Measurements from ENCODE around the gene SYCE1. TPM values are rescaled to one million over a fixed set of nuclear protein-coding genes. Genes with fewer than 3 reads are reported as not detected.
A peak's percentile ranks its signal among the peaks of the same experiment; 100 is the strongest.

The SYCE1 gene
- total RNA-seq = not detected
- 1 to 10 TPM in 1 of 3 donors, under 1 TPM in 2; 0.45 to 1.7 (median 0.50) TPM for polyA plus RNA-seq
- long read RNA-seq, donor 1, partial matches to known transcripts = 0 of 1 reads
- long read RNA-seq, donor 1, other reads (novel, unspliced or antisense) = 0 of 1 reads
- long read RNA-seq, donor 2, partial matches to known transcripts = 0 of 1 reads
- long read RNA-seq, donor 2, other reads (novel, unspliced or antisense) = 0 of 1 reads
- long read RNA-seq, donor 3 = 0 reads
- long read RNA-seq, donor 4 = 0 reads
- long read RNA-seq, donor 5 = 0 reads
- long read RNA-seq, donor 6 = 0 reads
- long read RNA-seq, donor 7 = 0 reads
- long read RNA-seq, donor 8 = 0 reads
- long read RNA-seq, donor 9 = 0 reads
- long read RNA-seq, donor 10 = 0 reads

DNA sequence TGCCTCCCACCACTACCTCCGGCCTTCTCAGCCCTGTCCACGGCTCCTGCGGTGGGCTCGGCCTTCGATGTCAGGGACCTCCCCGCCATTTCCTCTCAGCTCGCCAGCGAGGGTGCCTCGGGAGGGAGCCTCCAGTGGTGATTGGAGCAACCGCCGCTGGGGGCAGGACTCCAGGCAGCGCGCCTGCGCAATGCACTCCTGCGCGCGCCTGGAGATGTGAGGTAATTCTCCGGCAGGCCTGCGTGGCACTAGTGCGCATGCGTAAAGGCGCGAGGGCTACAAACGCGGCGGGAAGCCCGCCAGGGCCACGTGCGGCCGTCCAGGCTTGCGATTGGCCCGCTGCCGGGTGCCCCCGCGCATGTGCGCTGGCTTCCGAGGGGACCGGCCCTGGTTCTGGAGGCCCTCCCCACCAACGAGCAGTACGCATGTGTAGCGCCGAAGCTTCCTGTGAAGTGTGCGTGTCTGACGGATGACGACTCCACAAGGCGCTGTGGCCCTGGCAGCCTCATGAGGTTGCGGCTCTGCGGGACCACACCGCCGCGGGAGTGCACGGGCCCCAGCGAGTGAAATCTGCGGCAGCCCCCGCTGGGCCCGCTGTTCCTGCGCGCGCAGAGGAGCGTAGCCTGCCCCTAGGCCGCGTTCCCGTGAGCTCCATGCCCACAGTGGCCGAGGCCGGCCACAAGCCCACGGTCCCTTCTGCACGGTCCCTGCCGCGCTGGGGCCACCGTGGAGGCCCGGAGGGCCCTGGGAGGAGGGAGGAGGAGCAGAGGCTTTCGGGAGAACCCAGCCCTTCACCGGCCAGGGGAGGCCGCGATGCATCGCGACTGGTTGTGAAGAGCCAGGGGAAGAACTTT, at the start of gene SYCE1:
Gene SYCE1, minus strand, starts transcription at position 143 of the 854 bp plus-strand sequence. Its CDS starts 54 bp downstream, at position 89.
- Histone ChIP-seq H3K4me1 (no peaks in the 10 kb centered on the region), H3K4me3 (peak within 1 kb of the TSS in 1 of 4 donors; percentile 44), H3K27me3 (peaks cover 0 to 41% (median 9%) of the 10 kb centered on the region in 3 donors), H3K27ac (peak within 1 kb of the TSS in 1 of 5 donors; percentile 61), H3K36me3 (no peaks in the 10 kb centered on the region), H3K9me3 (peaks cover 0 to 22% (median 12%) of the 10 kb centered on the region in 4 donors)
- no peak for TF ChIP-seq POLR2AphosphoS5 (IDR thresholded peaks at IDR 0.05)
- no peak for TF ChIP-seq EP300 (IDR thresholded peaks at IDR 0.05)
- peak in 1 of 4 donors; percentile 11 for TF ChIP-seq POLR2A (IDR thresholded peaks at IDR 0.05)
- TF ChIP-seq, protein P1, sequence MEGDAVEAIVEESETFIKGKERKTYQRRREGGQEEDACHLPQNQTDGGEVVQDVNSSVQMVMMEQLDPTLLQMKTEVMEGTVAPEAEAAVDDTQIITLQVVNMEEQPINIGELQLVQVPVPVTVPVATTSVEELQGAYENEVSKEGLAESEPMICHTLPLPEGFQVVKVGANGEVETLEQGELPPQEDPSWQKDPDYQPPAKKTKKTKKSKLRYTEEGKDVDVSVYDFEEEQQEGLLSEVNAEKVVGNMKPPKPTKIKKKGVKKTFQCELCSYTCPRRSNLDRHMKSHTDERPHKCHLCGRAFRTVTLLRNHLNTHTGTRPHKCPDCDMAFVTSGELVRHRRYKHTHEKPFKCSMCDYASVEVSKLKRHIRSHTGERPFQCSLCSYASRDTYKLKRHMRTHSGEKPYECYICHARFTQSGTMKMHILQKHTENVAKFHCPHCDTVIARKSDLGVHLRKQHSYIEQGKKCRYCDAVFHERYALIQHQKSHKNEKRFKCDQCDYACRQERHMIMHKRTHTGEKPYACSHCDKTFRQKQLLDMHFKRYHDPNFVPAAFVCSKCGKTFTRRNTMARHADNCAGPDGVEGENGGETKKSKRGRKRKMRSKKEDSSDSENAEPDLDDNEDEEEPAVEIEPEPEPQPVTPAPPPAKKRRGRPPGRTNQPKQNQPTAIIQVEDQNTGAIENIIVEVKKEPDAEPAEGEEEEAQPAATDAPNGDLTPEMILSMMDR (IDR thresholded peaks at IDR 0.05) = no peak
- WGBS, 5 donors = 46 to 69% (median 64%) methylated on average over 25 to 77 of the region's 77 CpGs
- intact Hi-C loops (cut with DNase I; ENCODE audit: low total_unique reads) = no loop called here
- DNase-seq = no peak

GRCh38 chr10:133614830-133615580, 49.6 kb upstream of the SYCE1 start:
- no peaks in the 10 kb centered on the region for H3K9me3 ChIP-seq
- DNase-seq = no peak
- H3K4me3 ChIP-seq = no peak overlapping the region
- peaks cover 0 to 22% (median 0%) of the 10 kb centered on the region in 3 donors for H3K27me3 ChIP-seq
- TF ChIP-seq POLR2AphosphoS5 (IDR thresholded peaks at IDR 0.05) (no peak), EP300 (IDR thresholded peaks at IDR 0.05) (no peak)
- no peaks in the 10 kb centered on the region for H3K4me1 ChIP-seq
- H3K36me3 ChIP-seq = no peaks in the 10 kb centered on the region
- H3K27ac ChIP-seq = no peak overlapping the region
- WGBS, 5 donors = 80 to 86% (median 83%) methylated on average over 10 of the region's 10 CpGs
- intact Hi-C loops (cut with DNase I; ENCODE audit: low total_unique reads) = no loop called here

GRCh38 chr10:133613699-133614098, 48.3 kb upstream of the SYCE1 start:
- H3K4me1 ChIP-seq = peaks cover 0 to 3% (median 0%) of the 10 kb centered on the region in 4 donors
- H3K4me3 ChIP-seq = no peak overlapping the region
- WGBS, 5 donors = 55 to 81% (median 70%) methylated on average over 6 of the region's 6 CpGs
- no peak for DNase-seq
- peaks cover 0 to 15% (median 0%) of the 10 kb centered on the region in 3 donors for H3K27me3 ChIP-seq
- TF ChIP-seq EP300 (IDR thresholded peaks at IDR 0.05) = no peak
- TF ChIP-seq, protein P1 (IDR thresholded peaks at IDR 0.05) = no peak
- no peak for TF ChIP-seq POLR2A (IDR thresholded peaks at IDR 0.05)
- TF ChIP-seq POLR2AphosphoS5 (IDR thresholded peaks at IDR 0.05) = no peak
- intact Hi-C loops (cut with DNase I; ENCODE audit: low total_unique reads) = no loop called here
- no peaks in the 10 kb centered on the region for H3K36me3 ChIP-seq
- H3K9me3 ChIP-seq = no peaks in the 10 kb centered on the region
- no peak overlapping the region for H3K27ac ChIP-seq

- 46 to 69% (median 54%) methylated on average over 4 of the region's 4 CpGs for WGBS, 5 donors
- intact Hi-C loops (cut with DNase I; ENCODE audit: low total_unique reads) = no loop called here
- no peak overlapping the region for H3K27ac ChIP-seq
- no peaks in the 10 kb centered on the region for H3K36me3 ChIP-seq
- DNase-seq = no peak
- peaks cover 0 to 35% (median 0%) of the 10 kb centered on the region in 3 donors for H3K27me3 ChIP-seq
- peaks cover 0 to 3% (median 0%) of the 10 kb centered on the region in 4 donors for H3K4me1 ChIP-seq
- H3K9me3 ChIP-seq = peaks cover 0 to 8% (median 2%) of the 10 kb centered on the region in 4 donors
- H3K4me3 ChIP-seq = no peak overlapping the region
- TF ChIP-seq EP300 (IDR thresholded peaks at IDR 0.05) = no peak
- TF ChIP-seq POLR2A (IDR thresholded peaks at IDR 0.05) = no peak
- no peak for TF ChIP-seq POLR2AphosphoS5 (IDR thresholded peaks at IDR 0.05)
- TF ChIP-seq, protein P1 (IDR thresholded peaks at IDR 0.05) = no peak
These were observed 45.7 kb upstream of the SYCE1 start for GRCh38 chr10:133611079-133611478.

Measured in stomach (tissue), 19 donors.